Stomach (tissue), 4 donors: ENCODE data around the gene FAN1.

Experiments used
- CTCF ChIP-seq, 7 experiments: fragments of 450-650 bp in 4 of 7; fragments of 200-600 bp in 3 of 7; sonication (generic) in 3 of 7; IDR thresholded peaks; one replicate each; pipeline ENCODE4 v1.5.1; 2016 to 2019; ENCODE audit warnings: antibody characterized with exemption in 7 of 7, control low read depth in 2 of 7, mild to moderate bottlenecking in 1 of 7
- EP300 ChIP-seq: sonication (generic); formaldehyde crosslinking; IDR thresholded peaks from one replicate; pipeline ENCODE4 v1.6.1; 2017; ENCODE audit warnings: antibody characterized with exemption
- POLR2A ChIP-seq, 4 donors: fragments of 450-650 bp; IDR thresholded peaks; one replicate each; pipeline ENCODE4 v1.6.1; 2016; ENCODE audit warnings: antibody characterized with exemption in 4 of 4, control low read depth in 2 of 4, mild to moderate bottlenecking in 1 of 4, moderate library complexity in 1 of 4
- POLR2AphosphoS5 ChIP-seq, 3 donors: sonication (generic); formaldehyde crosslinking; IDR thresholded peaks; one replicate each; pipeline ENCODE4 v1.6.1; 2016; ENCODE audit warnings: antibody characterized with exemption in 3 of 3

DNA sequence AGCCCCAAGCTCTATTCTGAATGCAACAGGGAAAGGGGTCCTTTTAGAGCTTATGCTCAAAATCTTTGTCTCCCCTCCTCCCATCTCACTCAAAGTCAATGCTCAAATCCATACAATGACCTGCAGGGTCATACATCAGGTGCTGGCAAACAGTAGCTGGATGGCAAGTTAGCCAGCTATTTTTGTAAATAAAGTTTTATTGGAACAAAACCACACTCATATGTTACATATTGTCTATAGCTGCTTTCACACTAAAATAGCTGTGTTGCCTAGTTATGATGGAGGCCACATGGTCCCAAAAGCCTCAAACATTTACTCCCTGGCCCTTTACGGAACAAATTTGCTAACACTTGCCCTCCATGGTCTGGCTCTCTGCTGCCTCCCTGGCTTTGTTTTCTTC is 1.8 kb upstream of the FAN1 start:
- TF ChIP-seq POLR2AphosphoS5 (IDR thresholded peaks at IDR 0.05): no peak
- no peak for TF ChIP-seq POLR2A (IDR thresholded peaks at IDR 0.05)
- no peak for TF ChIP-seq CTCF (IDR thresholded peaks at IDR 0.05)
- TF ChIP-seq EP300: no peak
